ENCODE data around the gene AIP. TPM values are rescaled to one million over a fixed set of nuclear protein-coding genes. Genes with fewer than 3 reads are reported as not detected.
"Not testable (repeated sequence)": the region's sequence is repeated elsewhere in the genome, so short reads cannot be mapped to it uniquely, and the experiment has no call there.

The AIP gene
- total RNA-seq, 1 experiment from 2014 or later, result 73.5 TPM

DNA sequence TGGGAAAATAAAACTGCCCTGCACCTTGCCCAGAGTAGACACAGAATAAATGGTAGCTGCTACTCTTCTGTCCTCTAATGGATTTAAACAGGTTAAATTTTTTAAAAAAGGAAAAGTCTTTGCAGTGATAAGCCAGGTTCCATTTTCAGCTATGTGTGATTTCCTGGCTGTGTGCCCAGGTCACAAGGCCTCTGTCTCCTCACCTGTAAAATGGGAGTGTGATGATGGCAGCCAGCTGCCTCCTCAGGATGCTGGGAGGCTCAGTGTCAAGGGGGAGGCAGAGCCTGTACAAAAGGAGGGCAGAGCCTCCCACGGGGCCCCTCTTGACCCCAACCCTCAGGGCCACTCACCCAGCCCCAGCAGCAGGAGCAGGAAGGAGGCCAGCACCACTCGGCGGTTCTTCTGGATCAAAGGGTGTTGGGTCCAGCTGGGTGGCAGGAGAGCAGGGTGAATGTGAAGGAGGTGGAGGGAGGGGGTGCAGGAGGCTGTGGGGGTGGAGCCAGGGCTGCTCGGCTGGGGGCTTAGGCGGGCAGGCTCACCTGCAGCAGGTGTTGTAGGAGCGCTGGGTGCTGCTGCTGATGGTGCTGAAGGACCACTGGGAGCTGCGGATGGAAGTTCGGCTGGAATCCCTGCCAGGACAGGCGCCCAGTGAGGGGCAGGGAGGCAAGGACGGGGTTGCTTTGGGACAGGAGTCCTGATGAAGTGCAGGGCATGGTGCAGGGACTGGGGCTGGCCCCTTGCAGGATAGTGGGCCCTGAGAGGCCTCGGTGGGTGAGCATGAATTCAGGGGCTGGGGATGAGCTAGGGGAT, 15.7 kb upstream of the AIP start:
- in situ Hi-C loops (cut with HindIII; ENCODE audit: low sequenced_read_pairs), result no loop called here
- DNase-seq (ENCODE audit: low spot score), result no peak

DNA sequence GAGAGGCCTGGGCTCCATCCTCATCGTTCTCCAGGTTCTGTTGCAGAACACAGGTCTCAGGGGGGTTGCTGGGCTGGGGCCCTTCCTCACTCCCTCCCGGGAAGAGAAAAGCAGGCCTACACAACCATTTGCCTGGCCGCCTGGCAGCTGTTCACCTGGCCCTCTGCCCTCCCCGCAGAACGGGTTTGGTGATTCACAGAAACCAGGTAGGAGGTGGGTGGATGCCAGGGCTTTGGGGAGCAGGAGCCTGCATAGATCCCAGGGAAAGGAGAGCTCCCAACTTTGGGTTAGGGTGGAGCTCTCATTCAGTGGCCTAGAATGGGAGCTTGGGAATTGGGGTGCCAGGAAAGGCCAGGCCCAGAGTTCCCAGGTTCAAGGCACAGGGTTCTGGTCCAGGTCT, 14.8 kb upstream of the AIP start:
- in situ Hi-C loops (cut with HindIII; ENCODE audit: low sequenced_read_pairs), result no loop called here
- DNase-seq (ENCODE audit: low spot score), result peak; percentile 67

DNA sequence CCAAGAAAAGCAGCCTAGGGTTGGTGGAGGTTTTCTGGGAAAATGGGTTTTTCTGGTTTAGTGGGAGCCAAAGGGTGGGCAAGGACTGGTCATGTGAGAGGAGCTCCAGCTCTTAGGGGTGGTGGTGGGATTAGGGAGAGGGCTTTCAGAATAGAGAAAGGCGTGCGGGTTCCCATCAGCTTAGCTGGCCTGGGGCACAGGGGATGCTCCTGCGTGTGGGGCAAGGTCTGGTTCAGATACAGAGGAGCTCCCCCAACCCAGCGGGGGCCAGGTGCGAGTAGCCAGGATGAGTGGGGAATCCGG, 14.4 kb upstream of the AIP start:
- no peak for DNase-seq (ENCODE audit: low spot score)
- in situ Hi-C loops (cut with HindIII; ENCODE audit: low sequenced_read_pairs), result no loop called here

DNA sequence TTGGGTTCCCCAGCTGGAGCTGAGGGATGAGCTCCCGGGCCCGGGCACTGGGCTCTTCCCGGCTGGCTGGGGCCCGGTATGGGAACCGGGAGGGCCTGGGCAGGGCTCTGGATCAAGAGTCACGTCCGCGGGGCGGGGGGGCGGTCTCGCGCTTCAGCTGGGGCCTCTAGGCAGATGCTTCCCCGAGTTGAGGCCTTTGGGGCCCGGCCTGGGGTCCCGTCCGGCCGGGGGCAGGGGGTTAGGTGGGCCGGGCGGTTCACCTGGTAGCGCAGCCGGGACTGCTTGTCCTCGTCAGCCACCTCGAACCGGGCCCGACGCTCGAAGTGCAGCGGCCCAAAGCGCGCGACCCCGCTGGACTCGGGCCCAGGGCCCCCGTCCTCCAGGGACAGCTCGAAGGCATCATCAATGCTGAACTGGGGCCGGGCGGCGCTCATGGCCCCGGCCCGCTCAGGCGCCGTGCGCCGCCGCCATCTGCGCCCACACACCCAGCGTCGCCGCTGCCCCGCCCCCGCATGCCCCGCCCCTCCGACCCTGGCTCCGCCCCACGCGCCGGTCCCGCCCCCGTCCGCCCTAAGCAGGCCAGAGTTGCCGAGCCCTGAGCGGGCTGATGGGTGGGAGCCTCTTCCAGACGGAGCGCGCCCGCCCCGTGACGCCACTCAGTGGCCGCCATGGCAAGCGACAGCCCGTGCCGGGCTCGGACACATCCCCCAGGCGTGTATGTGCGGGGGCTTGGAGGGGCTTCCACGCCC, 13.9 kb upstream of the AIP start, which contains the start of gene TMEM134:
Gene TMEM134 (minus strand): TSS at position 493 of the 749 bp plus-strand sequence. CDS start 59 bp downstream, at position 434.
- in situ Hi-C loops (cut with HindIII; ENCODE audit: low sequenced_read_pairs), result no loop called here
- DNase-seq (ENCODE audit: low spot score), result peak; percentile 94

DNA sequence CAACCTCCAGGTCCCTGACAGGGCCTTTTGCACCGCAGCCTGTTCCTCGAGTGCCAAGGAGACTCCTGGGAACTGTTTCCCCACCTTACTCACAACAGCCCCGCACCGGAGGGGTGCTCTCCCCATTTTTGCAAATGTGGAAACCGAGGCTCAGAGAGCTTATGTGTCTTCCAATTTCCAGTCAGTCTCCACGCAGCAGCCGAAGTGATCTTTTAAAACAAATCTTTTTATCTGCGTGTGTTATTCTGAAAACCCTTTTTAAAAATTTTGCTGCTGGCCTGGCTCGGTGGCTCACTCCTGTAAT, 13.4 kb upstream of the AIP start:
- in situ Hi-C loops (cut with HindIII; ENCODE audit: low sequenced_read_pairs), result no loop called here
- no peak for DNase-seq (ENCODE audit: low spot score)

DNA sequence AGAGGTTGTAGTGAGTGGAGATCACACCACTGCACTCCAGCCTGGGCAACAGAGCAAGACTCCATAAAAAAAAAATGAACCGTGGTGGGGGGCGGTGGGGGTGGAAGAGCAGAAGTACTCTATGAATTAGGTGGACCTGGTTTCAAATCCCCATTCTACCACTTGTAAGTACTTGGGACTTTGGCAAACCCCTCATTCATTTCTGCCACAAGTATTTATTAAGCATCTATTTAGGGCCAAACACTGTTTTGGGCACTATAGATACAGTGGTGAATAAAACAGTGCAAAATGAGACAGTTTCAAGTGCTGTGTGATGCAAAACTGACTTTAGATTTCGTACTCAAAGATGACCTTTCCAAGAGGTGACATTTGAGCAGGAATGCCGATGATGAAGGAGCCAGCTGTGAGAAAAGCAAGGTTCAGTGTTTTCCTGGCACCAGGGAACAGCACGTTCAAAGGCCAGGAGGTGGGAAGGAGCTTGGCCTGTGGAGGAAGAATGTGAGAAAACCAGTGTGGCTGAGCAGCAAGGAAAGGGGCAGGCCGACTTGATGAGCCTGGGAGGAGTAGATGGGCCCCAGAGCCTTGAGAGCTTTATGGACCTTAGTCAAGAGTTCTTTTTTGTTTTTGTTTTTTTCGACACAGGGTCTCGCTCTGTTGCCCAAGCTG, 12.4 kb upstream of the AIP start:
- in situ Hi-C loops (cut with HindIII; ENCODE audit: low sequenced_read_pairs), result no loop called here
- DNase-seq (ENCODE audit: low spot score), result no peak

DNA sequence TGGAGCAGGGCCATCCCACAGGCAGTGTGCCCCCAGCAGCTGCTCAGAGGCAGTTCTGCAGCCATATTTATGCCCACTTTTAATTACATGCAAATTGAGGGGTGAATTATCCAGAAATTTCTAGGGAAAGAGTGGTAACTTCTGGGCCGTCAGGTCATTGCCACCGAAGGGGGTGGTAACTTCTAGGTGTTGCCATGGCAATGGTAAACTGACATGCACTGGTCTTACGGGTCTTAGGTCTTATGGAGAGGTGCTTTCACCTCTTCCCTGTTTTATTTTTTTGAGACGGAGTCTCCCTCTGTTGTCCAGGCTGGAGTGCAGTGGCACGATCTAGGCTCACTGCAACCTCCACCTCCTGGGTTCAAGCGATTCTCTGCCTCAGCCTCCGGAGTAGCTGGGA, 9.9 kb upstream of the AIP start:
- in situ Hi-C loops (cut with HindIII; ENCODE audit: low sequenced_read_pairs), result no loop called here
- DNase-seq (ENCODE audit: low spot score), result no peak

DNA sequence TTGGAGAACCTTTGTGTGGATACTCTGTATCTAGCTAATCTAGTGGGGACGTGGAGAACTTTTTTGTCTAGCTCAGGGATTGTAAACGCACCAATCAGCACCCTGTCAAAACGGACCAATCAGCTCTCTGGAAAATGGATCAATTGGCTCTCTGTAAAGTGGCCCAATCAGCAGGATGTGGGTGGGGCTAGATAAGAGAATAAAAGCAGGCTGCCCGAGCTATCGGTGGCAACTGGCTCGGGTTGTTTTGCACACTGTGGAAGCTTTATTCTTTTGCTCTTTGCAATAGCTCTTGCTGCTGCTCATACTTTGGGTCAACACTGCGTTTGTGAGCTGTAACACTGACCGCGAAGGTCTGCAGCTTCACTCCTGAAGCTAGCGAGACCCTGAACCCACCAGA, 6.1 kb upstream of the AIP start:
- DNase-seq (ENCODE audit: low spot score); in situ Hi-C loops (cut with HindIII; ENCODE audit: low sequenced_read_pairs): not testable (repeated sequence)

DNA sequence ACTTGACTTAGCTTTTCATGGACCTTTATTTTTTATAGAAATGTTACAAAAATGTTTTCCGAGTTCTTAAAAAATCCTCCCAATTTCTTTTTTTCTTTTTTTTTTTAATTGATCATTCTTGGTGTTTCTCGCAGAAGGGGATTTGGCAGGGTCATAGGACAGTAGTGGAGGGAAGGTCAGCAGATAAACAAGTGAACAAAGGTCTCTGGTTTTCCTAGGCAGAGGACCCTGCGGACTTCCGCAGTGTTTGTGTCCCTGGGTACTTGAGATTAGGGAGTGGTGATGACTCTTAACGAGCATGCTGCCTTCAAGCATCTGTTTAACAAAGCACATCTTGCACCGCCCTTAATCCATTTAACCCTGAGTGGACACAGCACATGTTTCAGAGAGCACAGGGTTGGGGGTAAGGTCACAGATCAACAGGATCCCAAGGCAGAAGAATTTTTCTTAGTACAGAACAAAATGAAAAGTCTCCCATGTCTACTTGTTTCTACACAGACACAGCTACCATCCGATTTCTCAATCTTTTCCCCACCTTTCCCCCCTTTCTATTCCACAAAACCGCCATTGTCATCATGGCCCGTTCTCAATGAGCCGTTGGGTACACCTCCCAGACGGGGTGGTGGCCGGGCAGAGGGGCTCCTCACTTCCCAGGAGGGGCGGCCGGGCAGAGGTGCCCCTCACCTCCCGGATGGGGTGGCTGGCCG, 5.3 kb upstream of the AIP start:
- DNase-seq (ENCODE audit: low spot score); in situ Hi-C loops (cut with HindIII; ENCODE audit: low sequenced_read_pairs): not testable (repeated sequence)

DNA sequence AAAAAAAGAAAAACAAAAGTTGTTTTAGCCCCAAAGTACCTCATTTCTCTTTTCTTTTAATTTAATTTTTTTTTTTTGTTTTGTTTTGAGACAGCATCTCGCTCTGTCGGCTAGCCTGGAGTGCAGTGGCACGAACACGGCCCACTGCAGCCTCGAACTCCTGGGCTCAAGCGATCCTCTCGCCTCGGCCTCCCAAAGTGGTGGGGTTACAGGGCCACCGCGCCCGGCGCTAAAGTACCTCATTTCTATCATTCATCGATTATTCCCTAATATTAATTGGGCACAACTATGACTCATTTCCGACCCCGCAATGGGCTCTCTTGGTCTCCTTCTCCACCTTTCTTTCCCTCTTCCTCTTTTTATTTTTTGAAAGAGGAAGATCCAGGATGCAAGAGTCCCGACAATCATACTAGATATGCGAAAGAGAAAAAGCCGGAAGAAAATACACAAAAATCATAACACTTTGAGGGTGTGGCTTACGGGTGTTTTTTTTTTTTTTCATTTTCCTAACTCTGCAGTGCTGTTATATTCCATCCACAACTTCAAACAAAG, 475 bp upstream of the AIP start:
- in situ Hi-C loops (cut with HindIII; ENCODE audit: low sequenced_read_pairs), result no loop called here
- no peak for DNase-seq (ENCODE audit: low spot score)

DNA sequence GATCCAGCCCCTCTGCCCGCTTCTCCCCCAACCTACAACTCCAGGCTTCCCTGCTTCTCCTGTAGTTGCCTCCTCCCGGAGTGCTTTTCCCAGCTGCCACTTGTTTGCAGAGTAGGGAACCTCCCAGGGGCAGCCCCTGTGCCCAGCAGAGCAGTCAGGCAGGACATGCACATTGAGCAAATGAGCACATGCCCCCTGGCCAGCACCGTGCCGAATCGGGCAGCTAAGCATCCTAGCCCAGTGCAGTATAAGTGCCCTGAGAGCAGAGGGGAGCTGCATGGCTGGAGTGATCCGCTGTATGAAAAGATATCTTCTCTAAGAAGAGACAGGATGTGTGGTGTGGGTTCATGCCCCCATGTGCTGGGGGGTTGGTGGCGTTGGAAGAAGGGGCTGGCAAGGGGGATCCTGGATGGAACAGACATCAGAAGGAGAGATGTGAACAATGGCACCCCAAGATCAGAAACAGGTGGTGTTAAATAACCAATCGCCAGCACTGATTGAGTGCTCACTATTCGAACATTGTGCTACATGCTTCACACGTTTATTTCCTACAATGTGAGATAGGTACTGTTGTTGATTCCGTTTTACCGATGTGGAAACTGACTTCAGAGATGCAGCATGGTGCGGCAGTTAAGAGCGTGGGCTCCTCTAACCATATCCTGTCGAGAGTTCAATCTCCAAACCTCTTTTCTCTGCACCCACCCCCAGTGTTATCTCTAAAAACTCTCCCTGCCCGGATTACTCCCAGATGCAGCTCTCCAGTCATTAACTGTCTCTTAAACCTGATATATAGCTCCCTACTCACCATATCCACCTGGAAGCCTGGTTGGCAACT, 1.2 kb downstream of the AIP start:
- DNase-seq (ENCODE audit: low spot score), result no peak
- in situ Hi-C loops (cut with HindIII; ENCODE audit: low sequenced_read_pairs), result no loop called here

DNA sequence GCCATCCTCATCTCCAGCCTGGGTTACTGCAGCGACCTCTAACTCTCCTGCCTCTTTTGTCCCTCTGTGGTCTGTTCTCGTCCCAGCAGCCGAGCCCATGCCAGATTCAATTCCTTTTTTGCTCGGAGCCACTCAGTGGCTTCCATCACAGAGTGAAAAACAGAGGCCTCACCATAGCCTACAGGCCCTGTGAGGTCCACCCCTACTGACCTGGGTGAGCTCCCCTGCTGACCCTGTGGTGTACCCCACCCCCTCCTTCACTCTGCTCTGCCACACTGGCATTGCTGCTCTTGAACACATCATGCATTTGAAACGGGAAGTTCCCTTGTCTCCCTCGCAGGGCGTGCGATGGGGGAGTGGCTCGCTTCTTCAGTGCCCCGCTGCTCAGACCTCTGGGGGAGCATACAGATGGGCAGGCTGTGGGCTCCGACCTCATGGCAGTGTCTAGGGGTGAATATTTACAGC, 2.1 kb downstream of the AIP start:
- in situ Hi-C loops (cut with HindIII; ENCODE audit: low sequenced_read_pairs), result no loop called here
- DNase-seq (ENCODE audit: low spot score), result no peak

DNA sequence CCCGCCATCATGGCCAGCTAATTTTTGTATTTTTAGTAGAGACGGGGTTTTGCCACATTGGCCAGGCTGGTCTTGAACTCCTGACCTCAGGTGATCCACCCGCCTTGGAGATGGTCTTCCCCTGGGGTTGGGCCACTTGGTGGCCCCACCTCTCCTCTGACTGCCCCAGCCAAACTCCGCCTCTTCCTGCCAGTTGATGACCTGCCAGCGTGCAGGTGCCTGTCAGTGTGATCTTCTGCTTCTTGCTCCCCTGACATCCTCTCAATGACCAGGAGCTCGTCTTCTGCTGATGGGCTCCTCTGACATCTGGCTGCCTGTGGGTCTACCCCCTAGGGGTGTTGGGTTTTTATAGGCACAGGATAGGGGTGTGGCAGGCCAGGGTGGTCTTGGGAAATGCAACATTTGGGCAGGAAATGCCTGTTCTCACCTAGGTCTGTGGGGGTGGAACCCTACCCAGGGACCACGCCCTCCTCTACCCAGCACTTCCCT, 3.1 kb downstream of the AIP start:
- in situ Hi-C loops (cut with HindIII; ENCODE audit: low sequenced_read_pairs); DNase-seq (ENCODE audit: low spot score): not testable (repeated sequence)

DNA sequence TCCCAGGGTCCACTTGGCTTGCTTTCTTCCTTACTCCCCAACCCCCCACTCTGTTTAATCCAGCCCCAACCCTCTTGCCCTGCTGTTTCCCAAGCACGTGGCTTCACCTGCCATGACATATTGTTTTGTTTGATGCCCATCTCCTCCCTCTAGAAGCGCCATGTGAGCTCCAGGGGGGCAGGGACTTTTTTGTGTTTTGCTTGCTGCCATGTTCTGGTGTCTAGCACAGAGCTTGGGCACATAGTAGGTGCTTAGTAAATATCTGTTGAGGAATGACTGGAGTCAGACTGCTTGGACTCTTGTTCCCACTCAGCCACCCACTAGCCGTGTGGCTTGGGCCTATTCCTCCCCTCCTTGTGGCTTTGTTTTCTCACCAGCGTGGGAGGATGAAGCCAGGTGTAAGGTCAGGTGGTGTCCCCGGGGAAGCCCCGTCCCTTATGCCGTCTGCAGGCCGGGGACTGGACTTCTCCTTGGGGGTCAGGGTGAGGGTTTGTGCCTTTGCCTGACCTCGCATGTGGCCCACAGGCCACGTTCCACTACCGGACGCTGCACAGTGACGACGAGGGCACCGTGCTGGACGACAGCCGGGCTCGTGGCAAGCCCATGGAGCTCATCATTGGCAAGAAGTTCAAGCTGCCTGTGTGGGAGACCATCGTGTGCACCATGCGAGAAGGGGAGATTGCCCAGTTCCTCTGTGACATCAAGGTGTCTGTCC, 3.8 kb downstream of the AIP start:
- DNase-seq (ENCODE audit: low spot score), result no peak
- in situ Hi-C loops (cut with HindIII; ENCODE audit: low sequenced_read_pairs), result no loop called here

DNA sequence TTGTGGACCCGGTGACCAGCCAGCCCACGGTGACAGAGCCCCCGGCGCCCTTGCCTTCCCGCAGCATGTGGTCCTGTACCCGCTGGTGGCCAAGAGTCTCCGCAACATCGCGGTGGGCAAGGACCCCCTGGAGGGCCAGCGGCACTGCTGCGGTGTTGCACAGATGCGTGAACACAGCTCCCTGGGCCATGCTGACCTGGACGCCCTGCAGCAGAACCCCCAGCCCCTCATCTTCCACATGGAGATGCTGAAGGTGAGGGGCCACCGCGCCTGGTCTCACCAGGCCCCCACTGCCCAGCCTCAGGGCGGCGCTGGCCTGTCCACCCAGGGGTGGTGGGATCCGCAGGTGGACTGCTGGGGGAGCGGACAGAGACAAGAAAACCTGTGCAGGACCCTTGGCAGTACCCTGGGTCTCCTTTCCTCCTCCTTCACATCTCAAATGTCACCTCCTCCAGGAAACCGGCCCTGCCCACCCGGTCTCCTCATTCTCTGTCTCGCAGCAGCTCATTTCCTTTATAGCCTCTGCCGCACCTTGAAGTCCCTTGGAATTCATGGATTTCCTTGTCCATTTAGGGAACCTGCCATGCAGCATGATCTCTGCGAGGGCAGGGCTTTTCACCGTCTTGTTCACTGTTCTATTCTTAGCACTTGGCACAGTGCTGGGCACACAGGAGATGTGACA, 6.5 kb downstream of the AIP start:
- in situ Hi-C loops (cut with HindIII; ENCODE audit: low sequenced_read_pairs), result no loop called here
- no peak for DNase-seq (ENCODE audit: low spot score)

DNA sequence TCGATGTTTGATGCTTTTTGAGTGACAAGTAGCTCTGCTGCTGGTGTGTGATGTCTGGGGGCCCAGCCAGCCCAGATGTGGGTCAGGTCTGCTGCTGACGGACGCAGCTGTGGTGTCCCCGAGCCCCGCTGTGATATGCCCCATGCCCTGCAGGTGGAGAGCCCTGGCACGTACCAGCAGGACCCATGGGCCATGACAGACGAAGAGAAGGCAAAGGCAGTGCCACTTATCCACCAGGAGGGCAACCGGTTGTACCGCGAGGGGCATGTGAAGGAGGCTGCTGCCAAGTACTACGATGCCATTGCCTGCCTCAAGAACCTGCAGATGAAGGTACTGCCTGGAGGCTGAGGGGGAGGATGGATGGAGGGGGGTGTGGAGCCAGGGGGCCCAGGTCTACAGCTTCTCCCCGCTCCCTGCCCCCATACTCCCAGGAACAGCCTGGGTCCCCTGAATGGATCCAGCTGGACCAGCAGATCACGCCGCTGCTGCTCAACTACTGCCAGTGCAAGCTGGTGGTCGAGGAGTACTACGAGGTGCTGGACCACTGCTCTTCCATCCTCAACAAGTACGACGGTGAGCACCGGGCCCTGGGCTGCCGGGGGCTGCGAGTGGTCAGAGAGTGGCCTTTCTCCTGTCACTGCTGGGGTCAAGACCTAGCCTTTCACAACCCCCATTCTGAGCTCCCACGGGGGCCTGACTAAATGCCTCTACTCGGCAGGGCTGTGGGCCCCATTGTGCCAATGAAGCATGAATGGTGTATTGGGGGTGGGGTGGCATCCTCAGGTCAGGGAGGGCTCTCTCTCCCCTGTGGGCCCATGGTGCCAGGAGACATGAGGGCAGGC, 7.3 kb downstream of the AIP start:
- in situ Hi-C loops (cut with HindIII; ENCODE audit: low sequenced_read_pairs), result no loop called here
- no peak for DNase-seq (ENCODE audit: low spot score)

DNA sequence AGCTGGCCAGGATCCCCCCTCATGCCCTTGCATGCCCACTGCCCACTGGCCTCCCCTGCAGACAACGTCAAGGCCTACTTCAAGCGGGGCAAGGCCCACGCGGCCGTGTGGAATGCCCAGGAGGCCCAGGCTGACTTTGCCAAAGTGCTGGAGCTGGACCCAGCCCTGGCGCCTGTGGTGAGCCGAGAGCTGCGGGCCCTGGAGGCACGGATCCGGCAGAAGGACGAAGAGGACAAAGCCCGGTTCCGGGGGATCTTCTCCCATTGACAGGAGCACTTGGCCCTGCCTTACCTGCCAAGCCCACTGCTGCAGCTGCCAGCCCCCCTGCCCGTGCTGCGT, 7.9 kb downstream of the AIP start:
- DNase-seq (ENCODE audit: low spot score), result no peak
- in situ Hi-C loops (cut with HindIII; ENCODE audit: low sequenced_read_pairs), result no loop called here

Data from G401 (cell line).